Thyroid gland (tissue), 4 donors: ENCODE measurements around the gene MME. TPM values are rescaled to one million over a fixed set of nuclear protein-coding genes. Genes with fewer than 3 reads are reported as not detected.

ENCODE experiments used
- DNase-seq, 2 donors: peaks; one replicate each; pipeline ENCODE4 v3.0.0-alpha.2; 2019
- H3K27ac ChIP-seq, 3 donors: fragments of 200-600 bp; sonication (generic); 1 replicate in 2 of 3; 2 replicates in 1 of 3; pipeline ENCODE4 v1.5.1; 2016 to 2019; ENCODE audit warnings: mild to moderate bottlenecking in 1 of 3, moderate library complexity in 1 of 3
- H3K27me3 ChIP-seq: fragments of 200-600 bp; sonication (generic); one replicate; pipeline ENCODE4 v1.5.1; 2019
- H3K36me3 ChIP-seq, 2 donors: fragments of 200-600 bp; sonication (generic); one replicate each; pipeline ENCODE4 v1.5.1; 2016 to 2019
- H3K4me1 ChIP-seq, 2 donors: fragments of 200-600 bp; sonication (generic); one replicate each; pipeline ENCODE4 v1.5.1; 2017 to 2019
- H3K4me3 ChIP-seq, 3 donors: fragments of 200-600 bp; sonication (generic); replicated peaks in 1 of 3; 1 replicate in 2 of 3; 2 replicates in 1 of 3; pipeline ENCODE4 v1.5.1; 2016; ENCODE audit warnings: mild to moderate bottlenecking in 1 of 3
- H3K9me3 ChIP-seq: fragments of 200-600 bp; sonication (generic); one replicate; pipeline ENCODE4 v1.5.1; 2017
- POLR2A ChIP-seq, 2 donors: fragments of 450-650 bp; IDR thresholded peaks; one replicate each; pipeline ENCODE4 v1.6.1; 2017; ENCODE audit warnings: antibody characterized with exemption in 2 of 2, mild to moderate bottlenecking in 2 of 2, moderate library complexity in 1 of 2
- WGBS, 2 donors: methylation state at CpG; one replicate each; pipeline ENCODE4 v1.1.5; 2017; 5-methylcytosine and 5-hydroxymethylcytosine counted together
- intact Hi-C: fragments of 100-400 bp; cut with DNase I; formaldehyde crosslinking; loops from one replicate; pipeline ENCODE4 v1.15.1; 2023
- total RNA-seq, 4 donors: library from RNA; depleted of rRNA; stranded (reverse); fragments of >200 nt; gene quantifications; one replicate each; pipeline ENCODE4 v1.2.3, GENCODE V29; 2016
- TF ChIP-seq, protein P1 (sequence below), 6 experiments: fragments of 200-600 bp in 3 of 6; fragments of 450-650 bp in 3 of 6; sonication (generic) in 3 of 6; IDR thresholded peaks; one replicate each; pipeline ENCODE4 v1.5.1; 2016 to 2019; ENCODE audit warnings: antibody characterized with exemption in 6 of 6, mild to moderate bottlenecking in 2 of 6, inconsistent platforms in 1 of 6, moderate library complexity in 1 of 6

The MME gene
- total RNA-seq, 4 donors from 2014 or later: 3.2 to 9.1 (median 5.9) TPM

DNA sequence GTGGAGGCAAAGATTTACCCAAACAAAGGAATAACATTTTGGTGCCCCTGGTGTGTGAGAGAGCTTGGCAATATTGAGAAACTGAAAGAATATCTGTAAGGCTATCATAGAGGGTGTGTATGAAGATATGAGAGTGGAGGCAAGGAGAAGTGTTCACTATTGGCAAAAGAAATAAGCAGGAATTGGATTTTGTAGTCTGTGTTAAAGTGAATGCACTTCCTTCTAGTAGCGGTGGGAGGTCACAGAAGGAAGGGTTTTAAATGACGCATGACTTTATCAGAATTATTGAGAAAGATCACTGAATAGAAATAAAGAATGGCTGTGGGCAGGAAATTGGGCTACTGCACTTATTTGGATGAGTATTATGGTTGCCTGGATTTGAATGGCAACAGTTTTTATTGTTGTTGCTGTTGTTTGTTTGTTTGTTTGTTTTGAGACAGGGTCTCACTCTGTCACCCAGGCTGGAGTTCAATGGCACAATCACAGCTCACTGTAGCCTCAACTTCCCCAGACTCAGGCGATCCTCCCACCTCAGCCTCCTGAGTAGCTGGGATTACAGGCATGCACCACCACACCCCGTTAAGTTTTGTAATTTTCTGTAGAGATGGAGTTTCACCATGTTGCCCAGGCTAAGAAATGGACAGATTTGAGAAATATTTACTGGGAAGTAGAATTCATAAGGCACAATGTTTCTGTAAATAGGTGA lies 16.3 kb downstream of the MME start:
- no peaks in the 10 kb centered on the region for H3K36me3 ChIP-seq
- no peak for DNase-seq
- TF ChIP-seq, protein P1, sequence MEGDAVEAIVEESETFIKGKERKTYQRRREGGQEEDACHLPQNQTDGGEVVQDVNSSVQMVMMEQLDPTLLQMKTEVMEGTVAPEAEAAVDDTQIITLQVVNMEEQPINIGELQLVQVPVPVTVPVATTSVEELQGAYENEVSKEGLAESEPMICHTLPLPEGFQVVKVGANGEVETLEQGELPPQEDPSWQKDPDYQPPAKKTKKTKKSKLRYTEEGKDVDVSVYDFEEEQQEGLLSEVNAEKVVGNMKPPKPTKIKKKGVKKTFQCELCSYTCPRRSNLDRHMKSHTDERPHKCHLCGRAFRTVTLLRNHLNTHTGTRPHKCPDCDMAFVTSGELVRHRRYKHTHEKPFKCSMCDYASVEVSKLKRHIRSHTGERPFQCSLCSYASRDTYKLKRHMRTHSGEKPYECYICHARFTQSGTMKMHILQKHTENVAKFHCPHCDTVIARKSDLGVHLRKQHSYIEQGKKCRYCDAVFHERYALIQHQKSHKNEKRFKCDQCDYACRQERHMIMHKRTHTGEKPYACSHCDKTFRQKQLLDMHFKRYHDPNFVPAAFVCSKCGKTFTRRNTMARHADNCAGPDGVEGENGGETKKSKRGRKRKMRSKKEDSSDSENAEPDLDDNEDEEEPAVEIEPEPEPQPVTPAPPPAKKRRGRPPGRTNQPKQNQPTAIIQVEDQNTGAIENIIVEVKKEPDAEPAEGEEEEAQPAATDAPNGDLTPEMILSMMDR (IDR thresholded peaks at IDR 0.05): no peak
- TF ChIP-seq POLR2A (IDR thresholded peaks at IDR 0.05): no peak
- H3K4me3 ChIP-seq: no peak overlapping the region
- H3K4me1 ChIP-seq: no peaks in the 10 kb centered on the region
- 91 to 92% methylated on average over 4 of the region's 4 CpGs for WGBS, 2 donors
- H3K9me3 ChIP-seq: no peaks in the 10 kb centered on the region
- intact Hi-C loops: no loop called here
- no peak overlapping the region for H3K27ac ChIP-seq
- H3K27me3 ChIP-seq: no peaks in the 10 kb centered on the region

DNA sequence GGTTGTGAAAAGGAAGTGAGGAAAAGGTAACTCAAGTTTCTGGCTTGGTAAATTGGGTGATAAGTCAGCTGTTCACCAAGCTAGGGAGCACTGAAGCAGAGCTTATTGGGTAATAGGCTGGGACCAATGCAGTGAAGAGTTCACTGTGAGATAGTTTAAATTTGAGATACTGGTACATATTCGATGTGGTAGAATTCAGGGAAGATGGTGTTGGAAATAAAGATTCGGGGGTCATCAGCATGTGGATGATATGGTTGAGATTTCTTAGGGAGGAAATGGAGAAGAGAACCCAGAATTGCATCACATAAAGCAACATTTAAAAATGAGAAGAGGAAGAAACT lies 16.9 kb downstream of the MME start:
- Histone ChIP-seq H3K4me3 (no peak overlapping the region), H3K9me3 (no peaks in the 10 kb centered on the region), H3K36me3 (no peaks in the 10 kb centered on the region), H3K27ac (no peak overlapping the region), H3K27me3 (no peaks in the 10 kb centered on the region), H3K4me1 (no peaks in the 10 kb centered on the region)
- no peak for DNase-seq
- intact Hi-C loops: no loop called here
- 94 to 95% methylated on average over 2 of the region's 2 CpGs for WGBS, 2 donors
- no peak for TF ChIP-seq POLR2A (IDR thresholded peaks at IDR 0.05)
- TF ChIP-seq, protein P1 (IDR thresholded peaks at IDR 0.05): no peak

DNA sequence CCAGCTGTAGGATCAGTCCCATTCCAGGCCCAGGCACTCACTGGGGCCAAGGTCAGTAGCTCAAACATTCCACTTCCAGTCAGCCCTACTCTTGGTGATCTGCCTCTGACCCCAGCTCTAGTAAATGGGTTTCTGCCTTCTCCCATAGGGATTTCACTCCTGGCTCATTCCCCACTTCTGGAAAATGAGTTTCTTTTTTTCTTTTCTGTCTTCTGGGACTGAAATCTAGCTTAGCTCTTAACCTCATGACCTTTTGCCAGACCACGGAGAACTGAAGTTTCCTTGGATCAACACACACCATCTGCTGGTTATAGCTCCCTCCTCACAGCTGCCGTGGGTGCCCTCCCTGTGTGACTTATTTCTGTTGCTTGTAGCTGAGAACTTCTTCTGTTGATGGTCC lies 21.3 kb downstream of the MME start:
- no peaks in the 10 kb centered on the region for H3K4me1 ChIP-seq
- no peak for DNase-seq
- no peak overlapping the region for H3K4me3 ChIP-seq
- no peak overlapping the region for H3K27ac ChIP-seq
- no peaks in the 10 kb centered on the region for H3K9me3 ChIP-seq
- H3K27me3 ChIP-seq: no peaks in the 10 kb centered on the region
- no peak for TF ChIP-seq POLR2A (IDR thresholded peaks at IDR 0.05)
- TF ChIP-seq, protein P1 (IDR thresholded peaks at IDR 0.05): no peak
- no peaks in the 10 kb centered on the region for H3K36me3 ChIP-seq
- 24 to 26% methylated on average over 2 of the region's 2 CpGs for WGBS, 2 donors
- intact Hi-C loops: no loop called here

- intact Hi-C loops: no loop called here
- no peak for TF ChIP-seq POLR2A (IDR thresholded peaks at IDR 0.05)
- TF ChIP-seq, protein P1 (IDR thresholded peaks at IDR 0.05): no peak
- no peaks in the 10 kb centered on the region for H3K9me3 ChIP-seq
- no peaks in the 10 kb centered on the region for H3K27me3 ChIP-seq
- no peaks in the 10 kb centered on the region for H3K4me1 ChIP-seq
- WGBS, 2 donors: 90 to 93% methylated on average over 2 of the region's 2 CpGs
- no peaks in the 10 kb centered on the region for H3K36me3 ChIP-seq
- no peak overlapping the region for H3K4me3 ChIP-seq
- no peak for DNase-seq
- no peak overlapping the region for H3K27ac ChIP-seq
Observed at GRCh38 chr3:155102329-155102728, 22.2 kb downstream of the MME start.

DNA sequence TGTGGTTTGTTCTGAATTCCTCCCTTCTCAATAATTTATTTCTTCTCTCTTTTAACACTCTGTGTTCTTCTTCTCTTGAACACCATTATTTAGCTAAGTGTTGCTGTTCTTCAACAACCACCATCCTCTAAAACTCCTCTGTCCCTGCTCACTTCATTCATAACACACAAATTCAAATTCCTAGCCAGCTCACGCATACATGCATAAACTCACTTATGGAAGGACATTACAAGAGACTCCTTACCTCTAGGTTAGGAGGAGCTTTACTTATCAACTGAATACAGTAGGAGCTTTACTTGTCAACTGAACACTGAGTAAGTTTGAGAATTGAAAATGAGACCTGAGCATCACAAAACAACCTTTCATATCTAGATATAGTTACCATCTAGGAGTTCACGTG lies 23.6 kb downstream of the MME start:
- no peaks in the 10 kb centered on the region for H3K27me3 ChIP-seq
- WGBS, 2 donors: 94 to 98% methylated on average over 2 of the region's 2 CpGs

More for the DNA sequence above, 23.6 kb downstream of the MME start:
- Histone ChIP-seq H3K9me3 (no peaks in the 10 kb centered on the region), H3K4me3 (no peak overlapping the region), H3K27ac (no peak overlapping the region), H3K36me3 (no peaks in the 10 kb centered on the region), H3K4me1 (no peaks in the 10 kb centered on the region)
- DNase-seq: no peak
- intact Hi-C loops: no loop called here
- TF ChIP-seq POLR2A (IDR thresholded peaks at IDR 0.05): no peak
- TF ChIP-seq, protein P1 (IDR thresholded peaks at IDR 0.05): no peak
